Stimulated activated naive CD8-positive, alpha-beta T cell treated with anti-CD3 and anti-CD28 coated beads, Interleukin-15, Interleukin-2, amounts not matched to agents 100 ng/mL and 50 ng/mL, for 24 hours (primary cell): Measurements from ENCODE around the gene VPS8.
"Not testable (repeated sequence)": the region's sequence is repeated elsewhere in the genome, so short reads cannot be mapped to it uniquely, and the experiment has no call there.

Experiments
- H3K27ac Mint-ChIP-seq: one replicate; pipeline ENCODE4 v1.8.0; 2021; ENCODE audit warnings: mild to moderate bottlenecking, mixed read lengths
- H3K27me3 Mint-ChIP-seq: one replicate; pipeline ENCODE4 v1.8.0; 2021; ENCODE audit warnings: mixed read lengths
- H3K36me3 Mint-ChIP-seq: one replicate; pipeline ENCODE4 v1.8.0; 2021; ENCODE audit warnings: low read depth, mixed read lengths
- H3K4me1 Mint-ChIP-seq: one replicate; pipeline ENCODE4 v1.8.0; 2021; ENCODE audit warnings: low read depth, mixed read lengths
- H3K4me3 Mint-ChIP-seq: one replicate; pipeline ENCODE4 v1.8.0; 2021; ENCODE audit warnings: mild to moderate bottlenecking, mixed read lengths
- H3K9me3 Mint-ChIP-seq: one replicate; pipeline ENCODE4 v1.8.0; 2021; ENCODE audit warnings: mixed read lengths

VPS8 gene

GRCh38 chr3:184894051-184894450 lies 82.1 kb downstream of the VPS8 start:
- Mint-ChIP-seq H3K4me3 (no peak overlapping the region), H3K9me3 (no peaks in the 10 kb centered on the region), H3K27ac (no peak overlapping the region), H3K4me1 (no peaks in the 10 kb centered on the region), H3K36me3 (peaks cover 7% of the 10 kb centered on the region), H3K27me3 (no peaks in the 10 kb centered on the region)

- Mint-ChIP-seq H3K27ac (no peak overlapping the region), H3K27me3 (no peaks in the 10 kb centered on the region), H3K36me3 (peaks cover 13% of the 10 kb centered on the region), H3K4me1 (no peaks in the 10 kb centered on the region), H3K9me3 (no peaks in the 10 kb centered on the region), H3K4me3 (no peak overlapping the region)
These were observed 83.4 kb downstream of the VPS8 start for GRCh38 chr3:184895350-184895749.

- Mint-ChIP-seq H3K4me3 (no peak overlapping the region), H3K4me1 (no peaks in the 10 kb centered on the region), H3K27ac (no peak overlapping the region), H3K9me3 (no peaks in the 10 kb centered on the region), H3K36me3 (peaks cover 17% of the 10 kb centered on the region), H3K27me3 (no peaks in the 10 kb centered on the region)
These were observed 84.4 kb downstream of the VPS8 start for GRCh38 chr3:184896336-184896735.

- H3K36me3 Mint-ChIP-seq, result peaks cover 38% of the 10 kb centered on the region
- no peak overlapping the region for H3K27ac Mint-ChIP-seq
- no peak overlapping the region for H3K4me3 Mint-ChIP-seq
- no peaks in the 10 kb centered on the region for H3K9me3 Mint-ChIP-seq
- H3K27me3 Mint-ChIP-seq, result no peaks in the 10 kb centered on the region
- H3K4me1 Mint-ChIP-seq, result no peaks in the 10 kb centered on the region
These were observed 88.1 kb downstream of the VPS8 start for GRCh38 chr3:184899953-184900595.

GRCh38 chr3:184907031-184907430 lies 95.1 kb downstream of the VPS8 start:
- not testable (repeated sequence) for H3K4me1 Mint-ChIP-seq, H3K27ac Mint-ChIP-seq, H3K9me3 Mint-ChIP-seq, H3K27me3 Mint-ChIP-seq, H3K4me3 Mint-ChIP-seq
- H3K36me3 Mint-ChIP-seq, result peaks cover 37% of the 10 kb centered on the region

- H3K27ac Mint-ChIP-seq, result no peak overlapping the region
- H3K4me1 Mint-ChIP-seq, result no peaks in the 10 kb centered on the region
- no peaks in the 10 kb centered on the region for H3K27me3 Mint-ChIP-seq
- H3K36me3 Mint-ChIP-seq, result peaks cover 34% of the 10 kb centered on the region
- no peaks in the 10 kb centered on the region for H3K9me3 Mint-ChIP-seq
- H3K4me3 Mint-ChIP-seq, result no peak overlapping the region
These were observed 96.0 kb downstream of the VPS8 start for GRCh38 chr3:184907681-184908649.

- no peaks in the 10 kb centered on the region for H3K9me3 Mint-ChIP-seq
- H3K4me3 Mint-ChIP-seq, result no peak overlapping the region
- no peaks in the 10 kb centered on the region for H3K4me1 Mint-ChIP-seq
- no peaks in the 10 kb centered on the region for H3K27me3 Mint-ChIP-seq
- no peak overlapping the region for H3K27ac Mint-ChIP-seq
- H3K36me3 Mint-ChIP-seq, result peaks cover 28% of the 10 kb centered on the region
These were observed 96.9 kb downstream of the VPS8 start for GRCh38 chr3:184908859-184909258.

- Mint-ChIP-seq H3K4me1 (no peaks in the 10 kb centered on the region), H3K27me3 (no peaks in the 10 kb centered on the region), H3K4me3 (no peak overlapping the region), H3K27ac (no peak overlapping the region), H3K36me3 (peaks cover 19% of the 10 kb centered on the region), H3K9me3 (no peaks in the 10 kb centered on the region)
These were observed 98.7 kb downstream of the VPS8 start for GRCh38 chr3:184910664-184911063.

- peaks cover 27% of the 10 kb centered on the region for H3K36me3 Mint-ChIP-seq
- H3K9me3 Mint-ChIP-seq, result no peaks in the 10 kb centered on the region
- no peak overlapping the region for H3K4me3 Mint-ChIP-seq
- no peaks in the 10 kb centered on the region for H3K27me3 Mint-ChIP-seq
- no peak overlapping the region for H3K27ac Mint-ChIP-seq
- no peaks in the 10 kb centered on the region for H3K4me1 Mint-ChIP-seq
These were observed 99.6 kb downstream of the VPS8 start for GRCh38 chr3:184911570-184911969.

GRCh38 chr3:184912163-184912562 lies 100.2 kb downstream of the VPS8 start:
- Mint-ChIP-seq H3K27me3 (no peaks in the 10 kb centered on the region), H3K4me1 (no peaks in the 10 kb centered on the region), H3K36me3 (peaks cover 29% of the 10 kb centered on the region), H3K27ac (no peak overlapping the region), H3K4me3 (no peak overlapping the region), H3K9me3 (no peaks in the 10 kb centered on the region)

- Mint-ChIP-seq H3K9me3 (no peaks in the 10 kb centered on the region), H3K4me1 (no peaks in the 10 kb centered on the region), H3K27ac (no peak overlapping the region), H3K4me3 (no peak overlapping the region), H3K27me3 (no peaks in the 10 kb centered on the region), H3K36me3 (peaks cover 34% of the 10 kb centered on the region)
These were observed 102.7 kb downstream of the VPS8 start for GRCh38 chr3:184914628-184915027.

GRCh38 chr3:184918750-184919149 lies 106.8 kb downstream of the VPS8 start:
- Mint-ChIP-seq H3K27me3 (no peaks in the 10 kb centered on the region), H3K27ac (no peak overlapping the region), H3K9me3 (no peaks in the 10 kb centered on the region), H3K36me3 (peaks cover 27% of the 10 kb centered on the region), H3K4me3 (no peak overlapping the region), H3K4me1 (no peaks in the 10 kb centered on the region)

GRCh38 chr3:184919651-184920050 lies 107.7 kb downstream of the VPS8 start:
- Mint-ChIP-seq H3K27ac (no peak overlapping the region), H3K4me1 (no peaks in the 10 kb centered on the region), H3K9me3 (no peaks in the 10 kb centered on the region), H3K4me3 (no peak overlapping the region), H3K27me3 (no peaks in the 10 kb centered on the region), H3K36me3 (peaks cover 29% of the 10 kb centered on the region)

GRCh38 chr3:184924547-184924946 lies 112.6 kb downstream of the VPS8 start:
- no peaks in the 10 kb centered on the region for H3K9me3 Mint-ChIP-seq
- H3K27me3 Mint-ChIP-seq, result no peaks in the 10 kb centered on the region
- H3K27ac Mint-ChIP-seq, result no peak overlapping the region
- H3K4me1 Mint-ChIP-seq, result no peaks in the 10 kb centered on the region
- H3K36me3 Mint-ChIP-seq, result peaks cover 24% of the 10 kb centered on the region
- no peak overlapping the region for H3K4me3 Mint-ChIP-seq

GRCh38 chr3:184927796-184928315 lies 115.9 kb downstream of the VPS8 start:
- H3K27me3 Mint-ChIP-seq, result no peaks in the 10 kb centered on the region
- H3K9me3 Mint-ChIP-seq, result no peaks in the 10 kb centered on the region
- H3K4me3 Mint-ChIP-seq, result no peak overlapping the region
- no peak overlapping the region for H3K27ac Mint-ChIP-seq
- H3K36me3 Mint-ChIP-seq, result peaks cover 38% of the 10 kb centered on the region
- H3K4me1 Mint-ChIP-seq, result no peaks in the 10 kb centered on the region
